Measurements from ENCODE around the gene ACOT9. TPM values are rescaled to one million over a fixed set of nuclear protein-coding genes. Genes with fewer than 3 reads are reported as not detected.
"Not testable (repeated sequence)": the region's sequence is repeated elsewhere in the genome, so short reads cannot be mapped to it uniquely, and the experiment has no call there.

The ACOT9 gene
- total RNA-seq, 1 experiment from 2014 or later: 75.6 TPM

DNA sequence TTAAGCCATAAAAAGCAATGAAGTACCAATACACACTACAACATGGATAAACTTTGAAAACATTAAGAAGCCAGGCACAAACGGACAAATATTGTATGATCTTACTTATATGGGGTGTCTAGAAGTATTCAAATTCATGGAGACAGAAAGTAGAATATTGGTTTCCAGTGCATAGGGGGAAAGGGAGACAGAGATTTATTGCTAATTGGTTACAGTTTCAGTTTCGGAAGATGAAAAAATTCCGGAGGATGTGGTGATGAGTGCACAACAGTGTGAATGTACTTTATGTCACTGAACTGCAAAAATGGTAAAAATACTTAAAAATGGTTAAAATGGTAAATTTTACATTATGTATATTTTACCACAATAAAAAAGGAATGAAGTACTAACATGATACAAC is 80.9 kb downstream of the ACOT9 start:
- BruUV-seq (replicated peaks): no TSS peak
- no peak for DNase-seq
- no peaks in the 10 kb centered on the region for H3F3A ChIP-seq (ENCODE audit: low read length, unreplicated experiment)
- H3K79me2 ChIP-seq (ENCODE audit: low read length): no peaks in the 10 kb centered on the region
- TF ChIP-seq EZH2 (IDR thresholded peaks at IDR 0.05; ENCODE audit: low read length, unreplicated experiment) (no peak), EZH2phosphoT487 (IDR thresholded peaks at IDR 0.05; ENCODE audit: borderline replicate concordance, low read length) (no peak)
- TF ChIP-seq, protein P1, sequence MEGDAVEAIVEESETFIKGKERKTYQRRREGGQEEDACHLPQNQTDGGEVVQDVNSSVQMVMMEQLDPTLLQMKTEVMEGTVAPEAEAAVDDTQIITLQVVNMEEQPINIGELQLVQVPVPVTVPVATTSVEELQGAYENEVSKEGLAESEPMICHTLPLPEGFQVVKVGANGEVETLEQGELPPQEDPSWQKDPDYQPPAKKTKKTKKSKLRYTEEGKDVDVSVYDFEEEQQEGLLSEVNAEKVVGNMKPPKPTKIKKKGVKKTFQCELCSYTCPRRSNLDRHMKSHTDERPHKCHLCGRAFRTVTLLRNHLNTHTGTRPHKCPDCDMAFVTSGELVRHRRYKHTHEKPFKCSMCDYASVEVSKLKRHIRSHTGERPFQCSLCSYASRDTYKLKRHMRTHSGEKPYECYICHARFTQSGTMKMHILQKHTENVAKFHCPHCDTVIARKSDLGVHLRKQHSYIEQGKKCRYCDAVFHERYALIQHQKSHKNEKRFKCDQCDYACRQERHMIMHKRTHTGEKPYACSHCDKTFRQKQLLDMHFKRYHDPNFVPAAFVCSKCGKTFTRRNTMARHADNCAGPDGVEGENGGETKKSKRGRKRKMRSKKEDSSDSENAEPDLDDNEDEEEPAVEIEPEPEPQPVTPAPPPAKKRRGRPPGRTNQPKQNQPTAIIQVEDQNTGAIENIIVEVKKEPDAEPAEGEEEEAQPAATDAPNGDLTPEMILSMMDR (conservative IDR thresholded peaks at IDR 0.05; ENCODE audit: low read depth, low read length): no peak
- ChIA-PET CTCF (no interaction called here), POLR2A (ENCODE audit: unreplicated experiment) (no interaction called here)
- H3K27me3 ChIP-seq (ENCODE audit: low read length): no peaks in the 10 kb centered on the region
- intact Hi-C loops (cut with micrococcal nuclease): loop anchor here (10.0 kb wide), 1 partner anchor 1033 kb away; the partner anchor contains the start of gene POLA1
- H2AFZ ChIP-seq (ENCODE audit: low read length): no peak overlapping the region
- H3K4me2 ChIP-seq (ENCODE audit: low read length): no peak overlapping the region
- peaks cover 7% of the 10 kb centered on the region for H3K4me1 ChIP-seq (ENCODE audit: insufficient read depth, low read length)
- no peaks in the 10 kb centered on the region for H3K9me2 ChIP-seq (replicated peaks; ENCODE audit: low read length)
- no peaks in the 10 kb centered on the region for H3K9me3 ChIP-seq (ENCODE audit: low read length)
- H3K36me3 ChIP-seq (ENCODE audit: low read depth, low read length): no peaks in the 10 kb centered on the region
- no peak overlapping the region for H3K27ac ChIP-seq (ENCODE audit: low read length)
- ATAC-seq: no peak
- H4K20me1 ChIP-seq (ENCODE audit: low read length): no peaks in the 10 kb centered on the region
- H3K9ac ChIP-seq (ENCODE audit: low read length): no peak overlapping the region
- no peak overlapping the region for H3K4me3 ChIP-seq (ENCODE audit: low read length)

DNA sequence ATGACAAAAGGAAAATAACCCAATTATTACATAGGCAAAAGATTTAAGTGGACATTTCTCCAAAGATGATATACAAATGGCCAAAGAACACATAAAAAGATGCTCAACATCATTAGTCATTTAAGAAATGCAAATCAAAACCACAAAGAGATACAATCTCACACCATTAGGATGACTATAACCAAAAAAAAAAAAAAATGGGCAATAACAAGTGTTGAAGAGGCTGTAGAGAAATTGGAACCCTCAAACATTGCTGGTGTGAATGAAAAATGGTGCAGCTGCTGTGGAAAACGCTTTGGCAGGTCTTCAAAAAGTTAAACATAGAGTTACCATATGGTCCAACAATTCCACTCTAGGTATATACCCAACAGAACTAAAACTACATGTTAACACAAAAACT is 81.4 kb downstream of the ACOT9 start:
- BruUV-seq (replicated peaks): no TSS peak
- Histone ChIP-seq H3K79me2 (ENCODE audit: low read length) (no peaks in the 10 kb centered on the region), H3K36me3 (ENCODE audit: low read depth, low read length) (no peaks in the 10 kb centered on the region), H3K4me3 (ENCODE audit: low read length) (no peak overlapping the region), H3K4me2 (ENCODE audit: low read length) (no peak overlapping the region), H3K9ac (ENCODE audit: low read length) (no peak overlapping the region), H4K20me1 (ENCODE audit: low read length) (no peaks in the 10 kb centered on the region), H3K9me3 (ENCODE audit: low read length) (no peaks in the 10 kb centered on the region), H3K27me3 (ENCODE audit: low read length) (no peaks in the 10 kb centered on the region), H3F3A (ENCODE audit: low read length, unreplicated experiment) (no peaks in the 10 kb centered on the region), H3K4me1 (ENCODE audit: insufficient read depth, low read length) (peaks cover 2% of the 10 kb centered on the region), H3K9me2 (replicated peaks; ENCODE audit: low read length) (no peaks in the 10 kb centered on the region), H3K27ac (ENCODE audit: low read length) (no peak overlapping the region), H2AFZ (ENCODE audit: low read length) (no peak overlapping the region)
- no peak for ATAC-seq
- CTCF ChIA-PET: no interaction called here
- DNase-seq: no peak
- intact Hi-C loops (cut with micrococcal nuclease): loop anchor here (10.0 kb wide), 1 partner anchor 1033 kb away; the partner anchor contains the start of gene POLA1
- POLR2A ChIA-PET (ENCODE audit: unreplicated experiment): no interaction called here
- TF ChIP-seq EZH2 (IDR thresholded peaks at IDR 0.05; ENCODE audit: low read length, unreplicated experiment): no peak
- TF ChIP-seq, protein P1 (conservative IDR thresholded peaks at IDR 0.05; ENCODE audit: low read depth, low read length): no peak
- TF ChIP-seq EZH2phosphoT487 (IDR thresholded peaks at IDR 0.05; ENCODE audit: borderline replicate concordance, low read length): no peak

- no peaks in the 10 kb centered on the region for H3K36me3 ChIP-seq (ENCODE audit: low read depth, low read length)
- ChIA-PET CTCF (no interaction called here), POLR2A (ENCODE audit: unreplicated experiment) (no interaction called here)
- H3F3A ChIP-seq (ENCODE audit: low read length, unreplicated experiment): no peaks in the 10 kb centered on the region
- intact Hi-C loops (cut with micrococcal nuclease): loop anchor here (10.0 kb wide), 1 partner anchor 1034 kb away; the partner anchor contains the start of gene POLA1
- H3K4me1 ChIP-seq (ENCODE audit: insufficient read depth, low read length): no peaks in the 10 kb centered on the region
- no peaks in the 10 kb centered on the region for H4K20me1 ChIP-seq (ENCODE audit: low read length)
- H3K4me2 ChIP-seq (ENCODE audit: low read length): no peak overlapping the region
- ATAC-seq (no peak), DNase-seq (no peak)
- no peaks in the 10 kb centered on the region for H3K79me2 ChIP-seq (ENCODE audit: low read length)
- no peak overlapping the region for H3K27ac ChIP-seq (ENCODE audit: low read length)
- no peak overlapping the region for H3K4me3 ChIP-seq (ENCODE audit: low read length)
- TF ChIP-seq EZH2 (IDR thresholded peaks at IDR 0.05; ENCODE audit: low read length, unreplicated experiment) (no peak), EZH2phosphoT487 (IDR thresholded peaks at IDR 0.05; ENCODE audit: borderline replicate concordance, low read length) (no peak)
- TF ChIP-seq, protein P1 (conservative IDR thresholded peaks at IDR 0.05; ENCODE audit: low read depth, low read length): no peak
- H3K9me3 ChIP-seq (ENCODE audit: low read length): no peaks in the 10 kb centered on the region
- H2AFZ ChIP-seq (ENCODE audit: low read length): no peak overlapping the region
- H3K27me3 ChIP-seq (ENCODE audit: low read length): no peaks in the 10 kb centered on the region
- no peak overlapping the region for H3K9ac ChIP-seq (ENCODE audit: low read length)
- no TSS peak for BruUV-seq (replicated peaks)
- no peaks in the 10 kb centered on the region for H3K9me2 ChIP-seq (replicated peaks; ENCODE audit: low read length)
Observed at GRCh38 chrX:23660766-23661132, 82.3 kb downstream of the ACOT9 start.

- H3K9me3 ChIP-seq (ENCODE audit: low read length); H3K79me2 ChIP-seq (ENCODE audit: low read length); H2AFZ ChIP-seq (ENCODE audit: low read length); BruUV-seq (replicated peaks); H3K27me3 ChIP-seq (ENCODE audit: low read length); H3K9ac ChIP-seq (ENCODE audit: low read length); DNase-seq; POLR2A ChIA-PET (ENCODE audit: unreplicated experiment); ATAC-seq; CTCF ChIA-PET; H3F3A ChIP-seq (ENCODE audit: low read length, unreplicated experiment); H3K27ac ChIP-seq (ENCODE audit: low read length); H3K4me1 ChIP-seq (ENCODE audit: insufficient read depth, low read length); H3K4me3 ChIP-seq (ENCODE audit: low read length); H3K9me2 ChIP-seq (replicated peaks; ENCODE audit: low read length); H4K20me1 ChIP-seq (ENCODE audit: low read length); H3K4me2 ChIP-seq (ENCODE audit: low read length); H3K36me3 ChIP-seq (ENCODE audit: low read depth, low read length): not testable (repeated sequence)
- intact Hi-C loops (cut with micrococcal nuclease): loop anchor here (10.0 kb wide), 1 partner anchor 1035 kb away; the partner anchor contains the start of gene POLA1
Observed at GRCh38 chrX:23660083-23660765, 82.9 kb downstream of the ACOT9 start.

Measured in PC-3 (cell line).